AML-193 (cell line): Measurements from ENCODE around the gene ADISSP.

ENCODE experiments used
- DNase-seq, 2 experiments: peaks; one replicate each; lab custom pipeline; 2025; lab: John Stamatoyannopoulos, UW

The ADISSP gene

DNA sequence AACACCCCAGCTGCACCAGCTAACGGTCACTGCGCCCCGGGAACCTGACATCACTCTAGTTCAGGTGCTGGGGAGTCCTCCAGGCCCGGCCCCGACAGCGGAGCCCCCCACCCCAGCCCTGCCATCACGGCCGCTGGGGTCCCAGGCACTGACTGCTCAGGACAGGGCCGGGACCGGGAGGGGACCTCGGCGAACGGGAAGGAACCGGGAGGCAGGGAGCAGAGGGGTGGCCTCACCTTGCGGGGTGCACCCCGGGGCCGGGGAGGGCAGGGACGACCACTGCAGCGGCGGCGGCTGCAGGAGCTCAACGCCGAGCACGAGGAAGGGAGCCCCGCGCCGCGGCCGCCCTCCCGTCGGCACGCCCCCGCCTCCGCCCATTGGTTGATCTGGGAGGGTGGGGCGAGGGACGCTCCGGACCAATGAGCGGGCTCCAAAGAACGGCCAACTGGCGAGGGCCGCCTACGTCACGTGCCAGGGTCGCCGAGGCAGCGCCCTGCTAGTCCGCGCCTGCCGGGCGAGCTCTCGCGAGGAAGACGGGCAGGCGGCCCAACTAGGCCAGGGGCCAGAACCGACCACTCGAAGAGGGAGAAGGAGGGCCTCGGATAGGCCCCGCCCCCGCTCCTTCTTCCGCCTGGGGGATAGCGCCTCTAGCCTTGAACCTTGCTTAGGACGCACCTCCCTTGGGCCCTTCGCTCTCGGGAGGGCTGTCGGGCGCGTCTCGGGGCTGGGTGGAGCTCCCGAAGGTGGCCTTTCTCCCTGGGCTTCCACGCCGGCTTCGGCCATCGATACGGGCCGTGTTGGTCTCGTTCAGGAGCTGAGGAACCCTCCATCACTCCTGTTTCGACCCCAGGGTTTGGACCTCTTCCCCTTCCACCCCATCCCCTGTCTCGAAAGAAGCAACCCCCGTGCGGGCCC lies at the start of gene ADISSP:
ADISSP (minus strand) TSS at position 327 of the 915 bp plus-strand sequence. CDS start 7,653 bp downstream, outside the sequence.
- peak; percentile 95 to 98 for DNase-seq

- DNase-seq = no peak
Measured at GRCh38 chr20:3815703-3816315, 48.3 kb upstream of the ADISSP start.

GRCh38 chr20:3814928-3815495 lies 47.5 kb upstream of the ADISSP start:
- DNase-seq = no peak

- no peak for DNase-seq
Measured at GRCh38 chr20:3813848-3814581, 46.5 kb upstream of the ADISSP start.

GRCh38 chr20:3812975-3813847 lies 45.7 kb upstream of the ADISSP start:
- no peak for DNase-seq

DNA sequence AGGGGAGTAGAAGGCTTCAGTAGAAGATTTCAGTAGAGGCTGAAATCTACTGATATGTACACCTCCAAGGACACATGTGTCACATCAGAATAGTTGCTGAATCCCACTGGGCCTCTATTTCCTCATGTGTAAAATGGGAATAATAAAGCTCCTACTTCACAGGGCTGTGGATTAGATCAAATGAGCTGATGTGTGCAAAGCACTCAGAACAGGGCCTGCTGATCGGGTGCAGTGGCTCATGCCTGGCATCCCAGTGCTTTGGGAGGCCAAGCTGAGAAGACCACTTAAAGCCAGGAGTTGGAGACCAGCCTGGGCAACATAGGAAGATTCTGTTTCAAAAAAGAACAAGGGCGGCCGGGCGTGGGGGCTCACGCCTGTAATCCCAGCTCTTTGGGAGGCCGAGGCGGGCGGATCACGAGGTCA lies 44.7 kb upstream of the ADISSP start:
- no peak for DNase-seq

DNA sequence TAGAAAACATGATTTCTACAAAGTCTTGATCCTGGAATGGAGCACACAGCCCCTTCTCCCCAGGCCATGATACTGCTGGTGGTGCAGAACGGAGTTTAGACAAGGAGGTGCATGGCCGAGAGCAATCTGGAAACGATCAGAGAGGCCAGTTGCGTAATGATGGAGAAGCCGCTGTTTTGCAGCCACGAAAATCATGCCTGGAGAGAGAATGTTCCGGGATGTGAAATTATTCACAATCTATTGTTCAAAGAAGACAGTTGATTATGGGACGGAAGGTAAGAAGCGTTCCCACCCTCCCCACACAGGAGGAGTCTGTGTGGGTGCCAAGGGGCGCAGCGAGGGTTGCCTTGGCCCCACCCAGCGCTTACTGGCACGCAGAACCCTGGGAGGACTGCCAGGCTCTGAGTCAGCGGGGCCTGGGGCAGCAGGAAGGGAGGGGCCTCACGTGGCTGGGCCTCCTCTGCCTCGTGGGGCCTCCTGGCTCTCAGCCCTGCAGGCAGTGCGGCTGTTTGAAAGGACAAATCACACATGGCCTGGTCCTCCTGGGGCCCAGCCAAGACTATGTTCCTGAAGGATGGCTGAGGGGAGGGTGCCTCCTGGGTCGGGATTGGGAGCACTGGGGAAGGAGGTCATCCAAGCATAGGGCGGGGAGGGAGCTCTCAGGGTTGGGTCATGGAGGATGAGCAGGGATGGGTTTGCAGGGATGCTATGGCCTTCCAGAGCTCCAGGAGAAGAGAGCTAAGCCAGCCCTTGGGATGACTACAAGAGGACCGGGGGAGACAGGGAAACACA lies 44.1 kb upstream of the ADISSP start:
- peak; percentile 85 to 94 for DNase-seq

DNA sequence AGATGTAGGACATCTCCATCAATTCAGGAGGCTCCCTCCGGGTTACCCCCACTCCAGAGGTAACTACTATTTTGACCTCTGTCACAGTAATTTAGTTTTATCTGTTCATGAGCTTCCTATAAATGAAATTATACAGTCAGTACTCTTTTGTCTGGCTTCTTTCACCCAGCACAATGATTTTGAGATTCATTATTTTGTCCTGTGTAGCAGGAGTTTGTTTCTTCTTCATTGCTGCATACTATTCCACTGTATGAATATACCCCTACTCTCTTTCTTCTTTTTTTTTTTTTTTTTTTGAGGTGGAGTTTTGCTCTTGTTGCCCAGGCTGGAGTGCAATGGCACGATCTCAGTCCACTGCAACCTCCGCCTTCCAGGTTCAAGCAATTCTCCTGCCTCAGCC lies 41.0 kb upstream of the ADISSP start:
- no peak for DNase-seq

GRCh38 chr20:3804781-3805180 lies 37.2 kb upstream of the ADISSP start:
- DNase-seq = no peak

DNA sequence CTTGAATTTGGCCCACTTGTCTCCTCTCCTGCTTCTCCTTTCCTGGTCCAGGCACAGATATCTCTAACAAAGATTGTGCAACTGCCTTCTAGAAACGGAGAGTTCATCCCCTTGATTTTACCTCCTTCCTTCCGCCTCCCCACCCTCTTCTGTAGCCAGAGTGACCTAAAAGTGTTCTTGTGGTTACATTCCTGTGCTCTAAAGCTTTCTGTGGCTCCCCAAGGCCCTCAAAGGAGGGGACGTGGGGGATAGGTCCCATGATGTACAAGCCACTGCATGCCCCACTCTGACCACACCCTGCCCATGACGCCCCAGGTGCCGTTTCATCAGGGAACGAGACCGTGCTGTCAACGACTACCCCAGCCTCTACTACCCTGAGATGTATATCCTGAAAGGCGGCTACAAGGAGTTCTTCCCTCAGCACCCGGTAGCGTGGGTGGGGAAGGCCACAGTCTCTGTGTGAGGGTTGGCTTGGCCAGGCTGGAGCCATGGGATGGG lies 36.8 kb upstream of the ADISSP start:
- no peak for DNase-seq

DNA sequence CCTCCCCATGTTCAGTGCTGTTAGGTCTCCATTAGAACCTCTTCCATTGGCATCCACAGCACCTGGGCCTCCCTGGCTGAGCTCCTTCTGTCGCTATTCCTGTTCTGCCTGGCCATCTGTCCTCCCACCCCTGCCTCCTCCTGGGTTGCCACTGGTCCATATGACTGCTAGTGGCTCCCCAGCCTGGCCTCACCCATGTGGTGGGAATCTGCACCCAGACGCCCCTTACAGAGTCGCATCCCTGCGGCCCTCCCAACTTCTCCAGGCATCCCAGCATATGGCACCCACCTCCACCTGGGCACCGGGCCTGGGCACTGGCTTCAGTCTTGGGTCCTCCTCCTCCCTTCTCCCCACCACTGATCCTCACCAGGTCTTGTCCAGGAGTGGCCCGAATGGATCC lies 36.3 kb upstream of the ADISSP start:
- DNase-seq = no peak

- no peak for DNase-seq
Measured at GRCh38 chr20:3803289-3803688, 35.7 kb upstream of the ADISSP start.

- no peak for DNase-seq
Measured at GRCh38 chr20:3802524-3803239, 35.1 kb upstream of the ADISSP start.

- no peak for DNase-seq
Measured at GRCh38 chr20:3801846-3802245, 34.3 kb upstream of the ADISSP start.

GRCh38 chr20:3801299-3801698 lies 33.7 kb upstream of the ADISSP start:
- no peak for DNase-seq

- DNase-seq = no peak
Measured at GRCh38 chr20:3800878-3801260, 33.3 kb upstream of the ADISSP start.

DNA sequence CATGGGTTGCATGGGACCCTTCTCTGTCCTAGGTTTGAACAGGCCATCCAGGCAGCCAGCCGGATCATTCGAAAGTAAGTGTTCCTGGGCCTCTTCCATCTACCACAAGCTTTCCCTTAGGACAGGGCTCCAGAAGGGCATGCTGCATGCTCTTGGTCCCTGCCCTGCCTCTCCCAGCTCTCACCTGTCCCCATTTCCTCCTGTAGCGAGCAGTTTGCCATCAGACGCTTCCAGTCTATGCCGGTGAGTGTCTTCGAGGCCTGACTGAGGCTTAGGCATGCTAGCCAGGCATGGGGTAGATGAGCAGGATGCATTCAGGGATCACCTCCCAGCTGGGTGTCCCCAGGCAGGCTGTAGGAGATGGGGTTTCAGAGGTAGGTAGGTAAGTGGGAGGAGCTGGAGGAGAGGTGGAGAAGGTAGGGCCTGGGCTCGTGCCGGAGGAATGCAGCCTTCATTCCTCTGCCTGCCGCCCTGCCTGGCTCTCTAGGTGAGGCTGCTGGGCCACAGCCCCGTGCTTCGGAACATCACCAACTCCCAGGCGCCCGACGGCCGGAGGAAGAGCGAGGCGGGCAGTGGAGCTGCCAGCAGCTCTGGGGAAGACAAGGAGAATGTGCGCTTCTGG lies 32.8 kb upstream of the ADISSP start:
- DNase-seq = no peak

DNA sequence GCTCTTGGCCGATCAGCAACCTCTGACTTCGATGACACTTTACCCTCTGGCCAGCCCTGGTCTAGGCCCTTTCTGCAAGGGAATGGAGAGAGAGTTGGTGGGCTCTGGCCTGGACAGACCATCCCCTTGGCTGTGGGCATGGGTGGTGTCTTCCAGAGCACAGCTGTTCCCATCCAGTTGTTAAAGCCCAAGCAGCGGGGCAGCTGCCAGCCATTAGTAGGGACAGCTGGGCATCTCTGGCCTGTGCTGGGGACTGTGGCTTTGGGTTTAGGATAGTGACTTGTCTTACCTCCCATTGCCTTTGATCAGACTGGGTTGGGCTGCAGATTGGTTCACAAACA lies 31.3 kb upstream of the ADISSP start:
- DNase-seq = no peak

GRCh38 chr20:3798373-3798768 lies 30.8 kb upstream of the ADISSP start:
- DNase-seq = no peak
